Measurements from ENCODE around the gene SLIT3. TPM values are rescaled to one million over a fixed set of nuclear protein-coding genes. Genes with fewer than 3 reads are reported as not detected.

SLIT3 gene
- total RNA-seq, 1 donor from 2014 or later, result 3.2 TPM

DNA sequence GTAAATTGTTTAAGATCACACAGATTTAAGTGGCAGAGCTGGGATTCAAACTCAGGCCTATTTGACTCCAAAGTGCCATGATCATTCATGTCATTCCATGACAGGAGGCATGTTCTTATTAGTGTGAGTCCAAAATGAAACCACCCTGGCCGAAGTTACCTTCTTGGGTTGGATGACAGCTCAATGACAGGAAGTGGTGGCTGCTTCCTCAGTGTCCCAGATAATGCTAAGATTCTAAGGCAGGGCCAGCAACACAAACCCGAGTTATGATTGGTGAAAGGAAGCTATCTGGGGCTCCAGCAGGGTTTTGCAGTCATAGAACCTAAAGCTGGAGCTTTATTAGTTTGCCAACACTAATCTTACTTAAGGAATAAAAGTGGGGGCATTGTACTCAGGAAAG is 340.4 kb downstream of the SLIT3 start:
- Mint-ChIP-seq H3K36me3 (ENCODE audit: low read depth, unreplicated experiment) (no peaks in the 10 kb centered on the region), H3K27ac (ENCODE audit: unreplicated experiment) (no peak overlapping the region), H3K27me3 (ENCODE audit: unreplicated experiment) (no peaks in the 10 kb centered on the region), H3K4me3 (ENCODE audit: unreplicated experiment) (no peak overlapping the region), H3K4me1 (ENCODE audit: unreplicated experiment) (peaks cover 8% of the 10 kb centered on the region), H3K9me3 (ENCODE audit: unreplicated experiment) (no peaks in the 10 kb centered on the region)
- DNase-seq (ENCODE audit: low spot score), result no peak
- TF ChIP-seq, protein P1, sequence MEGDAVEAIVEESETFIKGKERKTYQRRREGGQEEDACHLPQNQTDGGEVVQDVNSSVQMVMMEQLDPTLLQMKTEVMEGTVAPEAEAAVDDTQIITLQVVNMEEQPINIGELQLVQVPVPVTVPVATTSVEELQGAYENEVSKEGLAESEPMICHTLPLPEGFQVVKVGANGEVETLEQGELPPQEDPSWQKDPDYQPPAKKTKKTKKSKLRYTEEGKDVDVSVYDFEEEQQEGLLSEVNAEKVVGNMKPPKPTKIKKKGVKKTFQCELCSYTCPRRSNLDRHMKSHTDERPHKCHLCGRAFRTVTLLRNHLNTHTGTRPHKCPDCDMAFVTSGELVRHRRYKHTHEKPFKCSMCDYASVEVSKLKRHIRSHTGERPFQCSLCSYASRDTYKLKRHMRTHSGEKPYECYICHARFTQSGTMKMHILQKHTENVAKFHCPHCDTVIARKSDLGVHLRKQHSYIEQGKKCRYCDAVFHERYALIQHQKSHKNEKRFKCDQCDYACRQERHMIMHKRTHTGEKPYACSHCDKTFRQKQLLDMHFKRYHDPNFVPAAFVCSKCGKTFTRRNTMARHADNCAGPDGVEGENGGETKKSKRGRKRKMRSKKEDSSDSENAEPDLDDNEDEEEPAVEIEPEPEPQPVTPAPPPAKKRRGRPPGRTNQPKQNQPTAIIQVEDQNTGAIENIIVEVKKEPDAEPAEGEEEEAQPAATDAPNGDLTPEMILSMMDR (IDR thresholded peaks at IDR 0.05; ENCODE audit: unreplicated experiment), result no peak

DNA sequence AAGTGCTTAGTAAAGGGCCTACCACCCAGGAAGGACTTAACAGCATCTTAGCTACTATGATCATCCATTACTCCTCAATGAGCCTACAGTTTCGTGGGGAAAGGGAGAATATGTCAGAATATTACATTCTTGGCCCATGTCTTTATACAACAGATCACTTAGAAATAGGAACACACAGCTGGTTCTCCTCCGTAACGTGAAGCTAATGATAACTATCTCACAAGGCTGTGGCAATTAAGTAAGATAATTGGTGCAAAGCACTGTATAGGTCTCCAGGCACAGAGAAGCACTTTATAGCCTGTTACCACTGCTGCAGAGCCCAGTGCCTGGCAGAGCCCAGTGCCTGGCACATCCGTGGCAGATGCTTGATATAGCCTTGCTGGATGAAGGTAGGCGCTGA is 347.6 kb downstream of the SLIT3 start:
- TF ChIP-seq, protein P1 (IDR thresholded peaks at IDR 0.05; ENCODE audit: unreplicated experiment), result no peak
- no peak overlapping the region for H3K27ac Mint-ChIP-seq (ENCODE audit: unreplicated experiment)
- no peak for DNase-seq (ENCODE audit: low spot score)
- H3K4me3 Mint-ChIP-seq (ENCODE audit: unreplicated experiment), result no peak overlapping the region
- peaks cover 4% of the 10 kb centered on the region for H3K4me1 Mint-ChIP-seq (ENCODE audit: unreplicated experiment)
- peaks cover 4% of the 10 kb centered on the region for H3K27me3 Mint-ChIP-seq (ENCODE audit: unreplicated experiment)
- H3K36me3 Mint-ChIP-seq (ENCODE audit: low read depth, unreplicated experiment), result no peaks in the 10 kb centered on the region
- H3K9me3 Mint-ChIP-seq (ENCODE audit: unreplicated experiment), result no peaks in the 10 kb centered on the region

DNA sequence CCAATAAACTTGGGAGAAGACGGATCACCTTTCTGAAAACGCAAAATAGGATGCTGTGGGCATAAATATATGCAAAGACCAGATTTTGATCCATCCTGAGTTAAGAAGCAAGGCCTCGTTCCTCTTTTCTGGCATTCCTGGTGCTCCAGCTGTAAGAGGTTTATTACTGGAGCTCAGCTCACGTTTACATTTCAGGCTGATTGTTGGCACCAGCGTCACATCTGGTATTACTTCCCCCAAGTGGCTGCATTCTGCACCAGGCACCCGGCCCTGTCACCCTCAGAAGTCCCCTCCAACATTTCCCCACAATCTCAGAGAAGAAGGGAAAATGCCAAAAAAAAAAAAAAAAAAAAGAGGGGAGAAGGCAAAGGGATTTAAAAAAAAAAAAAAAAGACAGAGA is 348.7 kb downstream of the SLIT3 start:
- H3K9me3 Mint-ChIP-seq (ENCODE audit: unreplicated experiment), result no peaks in the 10 kb centered on the region
- DNase-seq (ENCODE audit: low spot score), result no peak
- peaks cover 4% of the 10 kb centered on the region for H3K4me1 Mint-ChIP-seq (ENCODE audit: unreplicated experiment)
- H3K4me3 Mint-ChIP-seq (ENCODE audit: unreplicated experiment), result no peak overlapping the region
- TF ChIP-seq, protein P1 (IDR thresholded peaks at IDR 0.05; ENCODE audit: unreplicated experiment), result no peak
- no peaks in the 10 kb centered on the region for H3K36me3 Mint-ChIP-seq (ENCODE audit: low read depth, unreplicated experiment)
- no peak overlapping the region for H3K27ac Mint-ChIP-seq (ENCODE audit: unreplicated experiment)
- H3K27me3 Mint-ChIP-seq (ENCODE audit: unreplicated experiment), result peaks cover 4% of the 10 kb centered on the region

DNA sequence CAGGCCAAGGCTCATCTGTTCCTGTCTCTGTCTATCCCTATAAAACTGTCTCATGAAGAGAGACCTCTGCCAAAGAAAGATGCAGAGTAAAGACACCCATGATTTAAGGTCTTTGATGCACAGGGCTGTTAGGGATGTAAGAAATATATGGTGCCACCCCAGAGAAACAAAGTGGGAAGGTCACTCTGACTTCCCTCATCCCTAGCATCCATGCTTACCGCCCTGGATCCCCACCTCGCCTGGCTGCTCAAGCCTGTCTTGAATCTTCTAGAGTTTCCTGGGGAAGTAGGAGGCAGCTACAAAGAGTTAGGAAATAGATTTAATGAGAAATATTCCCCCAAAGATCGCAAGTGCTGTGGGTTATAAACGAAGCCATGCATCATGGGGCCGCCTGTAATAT is 349.2 kb downstream of the SLIT3 start:
- Mint-ChIP-seq H3K4me1 (ENCODE audit: unreplicated experiment) (peaks cover 4% of the 10 kb centered on the region), H3K4me3 (ENCODE audit: unreplicated experiment) (no peak overlapping the region), H3K9me3 (ENCODE audit: unreplicated experiment) (no peaks in the 10 kb centered on the region), H3K36me3 (ENCODE audit: low read depth, unreplicated experiment) (no peaks in the 10 kb centered on the region), H3K27me3 (ENCODE audit: unreplicated experiment) (peaks cover 4% of the 10 kb centered on the region), H3K27ac (ENCODE audit: unreplicated experiment) (no peak overlapping the region)
- no peak for DNase-seq (ENCODE audit: low spot score)
- TF ChIP-seq, protein P1 (IDR thresholded peaks at IDR 0.05; ENCODE audit: unreplicated experiment), result no peak

DNA sequence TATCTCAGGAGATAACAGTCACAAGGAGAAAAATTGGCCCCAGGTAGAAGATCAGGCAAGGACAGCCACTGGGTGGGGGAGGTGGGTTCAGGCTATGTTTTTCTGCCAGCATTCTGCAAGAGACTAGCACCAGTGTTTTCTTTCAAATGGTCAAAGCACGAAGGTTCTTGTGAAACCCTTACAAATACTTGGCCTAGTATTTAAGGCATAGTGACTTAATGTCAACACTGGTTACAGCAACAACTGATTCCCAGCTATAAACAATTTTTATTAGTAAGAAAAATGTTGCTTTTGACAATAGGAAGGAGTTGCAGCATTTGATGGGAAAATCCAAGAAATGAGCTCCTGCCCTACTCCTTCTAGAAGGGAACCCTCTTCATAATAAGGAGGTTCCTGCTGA is 349.6 kb downstream of the SLIT3 start:
- no peak overlapping the region for H3K4me3 Mint-ChIP-seq (ENCODE audit: unreplicated experiment)
- peaks cover 6% of the 10 kb centered on the region for H3K27me3 Mint-ChIP-seq (ENCODE audit: unreplicated experiment)
- TF ChIP-seq, protein P1 (IDR thresholded peaks at IDR 0.05; ENCODE audit: unreplicated experiment), result no peak
- H3K9me3 Mint-ChIP-seq (ENCODE audit: unreplicated experiment), result no peaks in the 10 kb centered on the region
- no peak for DNase-seq (ENCODE audit: low spot score)
- no peak overlapping the region for H3K27ac Mint-ChIP-seq (ENCODE audit: unreplicated experiment)
- peaks cover 4% of the 10 kb centered on the region for H3K4me1 Mint-ChIP-seq (ENCODE audit: unreplicated experiment)
- no peaks in the 10 kb centered on the region for H3K36me3 Mint-ChIP-seq (ENCODE audit: low read depth, unreplicated experiment)
